Hindlimb muscle (tissue), 1 donor: ENCODE results near the gene ZEB2. TPM values are rescaled to one million over a fixed set of nuclear protein-coding genes. Genes with fewer than 3 reads are reported as not detected.

ENCODE experiments used
- DNase-seq: peaks from one replicate; pipeline ENCODE4 v3.0.0-alpha.2; 2013
- polyA plus RNA-seq: library from polyadenylated mRNA; unstranded; fragments of 120-200 nt; gene quantifications from one replicate; pipeline ENCODE4 v1.2.1, GENCODE V29; 2013; ENCODE audit not compliant: insufficient read length

Gene ZEB2
- 132 TPM for polyA plus RNA-seq

DNA sequence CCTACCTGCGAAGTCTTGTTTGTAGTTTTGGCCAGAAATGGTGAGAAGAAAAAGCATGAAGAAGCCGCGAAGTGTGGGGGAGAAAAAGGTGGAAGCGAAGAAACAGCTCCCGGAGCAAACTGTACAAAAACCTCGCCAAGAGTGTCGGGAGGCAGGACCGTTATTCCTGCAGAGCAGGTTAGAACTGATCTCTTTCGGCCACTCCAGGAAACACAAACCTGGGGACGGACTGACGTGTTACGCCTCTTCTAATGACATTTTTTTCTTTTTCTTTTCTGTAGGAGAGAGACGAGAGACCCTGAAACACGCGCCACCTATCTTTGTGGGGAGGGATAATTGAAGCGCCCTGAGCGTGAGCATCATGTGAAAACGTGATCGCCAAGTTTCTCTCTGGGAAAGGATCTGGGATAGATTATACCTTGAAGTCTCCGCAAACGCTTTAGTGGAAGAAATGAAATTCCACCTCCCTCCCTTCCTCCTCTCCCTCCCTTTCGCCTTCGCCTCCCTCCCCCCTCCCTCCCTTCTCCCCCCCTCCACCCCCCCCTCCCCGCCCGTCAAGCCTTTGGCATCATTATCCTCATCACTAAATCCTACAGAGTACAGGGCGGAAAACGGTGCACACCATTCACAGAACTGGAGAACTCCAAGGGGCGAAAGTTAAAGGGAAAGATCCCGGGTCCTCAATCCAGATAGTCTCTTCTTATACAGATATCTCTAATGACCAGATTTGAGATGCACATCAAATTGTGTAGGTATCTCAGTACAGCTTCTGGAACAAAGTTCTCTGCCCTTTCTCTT lies at the start of gene ZEB2:
Gene ZEB2 (minus strand): TSS at position 186 of the 798 bp plus-strand sequence. CDS start 2,769 bp downstream, outside the sequence.
- DNase-seq = peak; percentile 91

GRCh38 chr2:144567745-144568144 lies 47.8 kb upstream of the ZEB2 start:
- no peak for DNase-seq

DNA sequence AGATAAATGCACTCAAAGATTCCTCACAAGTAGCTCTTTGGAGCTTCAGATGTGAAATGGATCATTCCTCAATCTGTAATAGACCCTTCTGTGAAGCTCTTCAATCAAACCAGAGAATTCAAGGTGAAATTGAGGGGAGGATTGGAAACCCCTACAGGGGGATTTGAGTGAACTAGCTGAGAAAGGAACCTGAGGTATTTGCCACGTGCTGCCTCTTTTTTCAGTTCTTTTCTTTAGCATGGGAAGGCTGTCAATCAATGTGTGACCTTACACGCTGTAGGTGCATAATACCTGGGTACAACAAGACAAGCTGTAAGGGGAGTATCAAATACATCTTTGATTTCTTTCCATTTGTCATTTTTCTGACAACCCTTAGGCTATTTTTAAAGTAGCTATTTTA lies 46.5 kb upstream of the ZEB2 start:
- no peak for DNase-seq

GRCh38 chr2:144560251-144560650 lies 40.3 kb upstream of the ZEB2 start:
- no peak for DNase-seq

DNA sequence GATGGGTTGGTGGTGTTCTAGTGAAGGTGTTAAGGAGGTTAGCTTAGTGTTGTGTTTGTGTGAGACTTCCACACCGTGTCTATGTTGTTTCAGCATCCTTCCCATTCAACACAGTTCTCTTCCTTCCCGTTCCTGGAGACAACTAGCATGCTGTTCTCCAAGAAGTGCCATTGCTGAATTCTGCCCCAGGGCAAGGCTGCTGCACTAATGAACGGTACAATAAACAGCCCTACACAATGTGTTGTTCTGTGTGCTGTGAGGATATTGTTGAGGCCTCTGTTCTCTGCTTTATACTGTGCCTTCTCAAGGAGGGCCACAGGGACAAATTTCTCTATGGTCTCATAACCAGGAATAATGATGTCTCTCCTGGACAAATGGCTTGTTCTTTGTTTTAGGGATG lies 39.8 kb upstream of the ZEB2 start:
- DNase-seq = no peak

GRCh38 chr2:144559242-144559641 lies 39.3 kb upstream of the ZEB2 start:
- DNase-seq = no peak

GRCh38 chr2:144554492-144555210 lies 34.7 kb upstream of the ZEB2 start:
- no peak for DNase-seq

DNA sequence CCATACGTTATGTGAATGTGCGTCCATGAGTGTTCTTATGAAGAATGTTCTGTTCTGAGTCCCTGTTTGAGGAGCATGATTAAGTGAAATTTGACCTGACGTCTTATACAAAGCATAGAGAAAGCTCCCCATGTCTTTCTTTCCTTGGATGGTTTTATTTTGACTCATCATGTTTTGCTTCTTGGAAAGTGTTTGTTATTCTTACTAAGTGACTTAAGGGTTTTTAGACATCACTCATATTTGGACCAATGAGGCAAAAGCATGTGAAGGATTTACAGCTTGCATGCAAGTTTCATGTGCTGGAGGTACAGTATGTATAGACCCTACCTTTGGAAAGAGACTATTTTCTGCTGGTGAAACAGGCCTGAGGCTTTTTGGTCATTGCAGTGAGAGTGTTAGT lies 33.5 kb upstream of the ZEB2 start:
- no peak for DNase-seq

- no peak for DNase-seq
These were observed 32.9 kb upstream of the ZEB2 start for GRCh38 chr2:144552821-144553220.

GRCh38 chr2:144550911-144551310 lies 31.0 kb upstream of the ZEB2 start:
- no peak for DNase-seq

GRCh38 chr2:144550084-144550483 lies 30.2 kb upstream of the ZEB2 start:
- no peak for DNase-seq

DNA sequence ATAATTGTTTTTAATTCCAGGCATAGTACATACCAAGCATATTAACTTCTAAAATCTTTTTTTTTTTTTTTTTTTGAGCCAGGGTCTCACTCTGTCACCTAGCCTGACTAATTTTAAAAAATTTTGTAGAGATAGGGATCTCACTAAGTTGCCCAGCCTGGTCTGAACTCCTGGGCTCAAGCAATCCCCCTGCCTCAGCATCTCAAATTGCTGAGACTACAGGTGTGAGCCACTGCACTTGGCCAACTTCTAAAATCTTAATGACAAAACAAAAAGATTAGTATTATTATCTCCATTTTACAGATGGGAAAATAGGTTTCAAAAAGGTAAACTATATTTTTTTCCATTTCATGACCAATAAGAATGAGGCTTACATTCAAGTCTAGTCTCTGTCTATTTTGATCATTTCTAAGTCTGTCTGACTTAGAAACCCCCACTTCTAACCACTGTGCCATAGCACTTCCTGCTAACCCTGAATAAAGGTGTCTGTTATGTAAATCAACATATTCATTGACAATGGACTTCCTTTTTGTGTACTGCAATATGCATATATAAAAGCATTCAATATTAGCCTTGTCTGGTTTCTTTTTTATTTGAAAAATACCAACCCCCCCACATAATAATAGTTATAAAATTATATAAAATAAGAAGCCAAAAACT lies 28.7 kb upstream of the ZEB2 start:
- DNase-seq = no peak

DNA sequence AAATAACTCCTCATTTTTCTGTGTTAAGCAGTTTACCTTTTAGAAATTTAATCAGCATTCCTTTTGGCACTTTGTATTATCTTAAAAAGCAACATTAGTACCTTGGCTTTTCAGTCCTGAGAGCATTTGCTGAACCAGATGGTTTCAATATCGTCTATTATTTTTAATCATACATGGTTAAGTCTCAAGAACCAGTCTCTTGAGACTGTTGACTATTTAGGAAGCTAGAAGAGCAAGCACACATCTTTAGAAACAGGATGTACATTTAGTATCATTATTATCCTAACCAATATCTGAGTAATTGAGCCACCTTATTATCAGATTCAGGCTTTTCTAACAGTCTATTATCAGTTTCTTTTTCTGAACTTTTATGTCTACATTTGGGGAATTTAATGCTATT lies 28.2 kb upstream of the ZEB2 start:
- no peak for DNase-seq

DNA sequence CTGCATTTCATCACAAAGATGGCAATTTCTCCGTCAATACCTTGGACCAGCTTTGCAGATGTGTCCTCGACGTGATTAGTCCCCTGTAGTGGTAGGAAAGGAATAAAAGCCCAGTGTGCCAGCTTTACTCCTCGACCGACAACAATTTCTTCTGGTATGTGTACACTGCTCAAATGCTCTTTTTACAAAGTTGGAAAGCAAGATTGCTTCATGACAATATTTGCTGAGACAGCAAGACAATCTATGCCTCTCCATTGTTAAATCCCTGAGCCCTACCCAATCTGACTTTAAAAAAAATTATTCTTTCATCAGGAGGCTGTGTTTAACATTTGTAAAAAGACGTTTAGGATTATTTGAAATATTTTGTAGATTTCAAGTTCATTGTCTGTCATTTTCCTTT lies 27.6 kb upstream of the ZEB2 start:
- no peak for DNase-seq

GRCh38 chr2:144546933-144547332 lies 27.0 kb upstream of the ZEB2 start:
- DNase-seq = no peak

DNA sequence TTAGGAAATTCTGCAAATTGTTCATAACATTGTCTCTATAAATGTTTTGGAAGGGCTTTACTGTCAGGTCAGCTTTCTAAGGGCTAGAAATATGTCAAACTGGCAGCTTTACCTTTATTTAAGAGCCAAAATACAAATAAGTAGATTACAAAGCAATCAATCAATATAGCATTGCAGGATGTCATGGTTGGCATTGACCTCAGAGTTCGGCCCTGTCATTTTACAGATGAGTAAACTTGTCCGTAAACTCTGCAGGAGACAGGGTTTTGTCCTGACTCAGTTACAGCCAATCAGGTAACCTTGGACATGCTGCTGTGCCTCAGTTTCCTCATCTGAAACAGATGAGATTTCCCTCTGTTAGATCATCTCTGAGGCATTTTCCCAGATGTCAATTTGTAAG lies 25.9 kb upstream of the ZEB2 start:
- no peak for DNase-seq

- DNase-seq = no peak
These were observed 24.1 kb upstream of the ZEB2 start for GRCh38 chr2:144544053-144544452.

DNA sequence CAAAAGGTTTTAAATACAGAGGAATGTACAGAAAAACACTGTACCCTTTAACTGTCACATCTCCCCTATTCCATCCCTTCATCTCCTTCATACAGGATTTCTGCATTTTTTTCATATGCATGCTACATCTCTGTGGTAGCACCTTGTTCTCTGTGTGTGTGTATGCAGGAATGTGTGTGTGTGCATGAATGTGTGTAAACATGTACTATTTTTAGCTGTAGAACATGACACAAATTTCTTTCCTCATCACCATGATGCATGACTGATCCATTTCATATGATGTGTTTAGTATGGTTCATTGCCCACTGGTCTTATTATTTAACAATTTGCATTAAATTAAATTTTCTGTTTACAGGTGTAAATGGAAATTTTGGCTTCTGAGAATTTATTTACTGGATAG lies 21.5 kb upstream of the ZEB2 start:
- DNase-seq = no peak

GRCh38 chr2:144539289-144539782 lies 19.4 kb upstream of the ZEB2 start:
- no peak for DNase-seq

- no peak for DNase-seq
These were observed 15.4 kb upstream of the ZEB2 start for GRCh38 chr2:144535300-144535699.

DNA sequence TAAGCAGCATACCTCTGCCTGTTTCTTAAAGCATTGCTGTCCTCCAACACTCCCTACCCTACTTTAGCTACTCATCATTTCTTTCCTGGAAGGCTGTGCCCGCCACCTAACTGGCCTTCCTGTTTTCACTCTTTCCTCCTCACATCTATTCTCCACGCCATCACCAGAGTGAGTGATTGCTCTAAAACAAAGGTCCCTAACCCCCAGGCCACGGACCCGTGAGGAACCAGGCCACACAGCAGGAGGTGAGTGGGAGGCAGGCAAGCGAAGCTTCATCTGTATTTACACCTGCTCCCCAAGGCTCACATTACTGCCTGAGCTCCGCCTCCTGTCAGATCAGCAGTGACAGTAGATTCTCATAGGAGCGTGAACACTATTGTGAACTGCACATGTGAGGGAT lies 13.3 kb upstream of the ZEB2 start:
- no peak for DNase-seq

DNA sequence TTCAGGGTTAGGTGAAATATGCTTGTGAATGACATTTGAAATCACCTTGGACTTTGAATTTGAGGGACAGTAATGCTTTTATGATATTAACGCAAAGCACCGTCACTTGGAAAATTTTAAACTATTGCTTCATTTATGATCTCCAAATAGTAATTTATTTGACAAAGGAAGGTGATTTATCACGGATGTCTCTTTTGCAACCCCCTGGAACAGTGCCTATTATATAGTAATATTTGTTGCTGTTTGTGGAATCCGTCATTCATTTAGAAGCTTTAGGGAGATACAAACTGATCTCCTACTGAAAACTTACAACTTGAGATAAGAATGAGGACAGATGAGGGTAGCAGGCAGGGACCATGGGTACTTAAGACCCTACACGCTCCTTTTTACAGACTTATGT lies 10.7 kb upstream of the ZEB2 start:
- DNase-seq = no peak

- DNase-seq = no peak
These were observed 9.9 kb upstream of the ZEB2 start for GRCh38 chr2:144529841-144530240.
